Measurements from ENCODE around the gene PTK6.
"Not testable (repeated sequence)": the region's sequence is repeated elsewhere in the genome, so short reads cannot be mapped to it uniquely, and the experiment has no call there.

PTK6 gene

GRCh38 chr20:63536997-63537524 is at the start of gene PTK6:
Gene PTK6 (minus strand): TSS chr20:63537376. CDS start chr20:63537314, 62 bp downstream.
- no peak for DNase-seq (ENCODE audit: low read depth)

- DNase-seq (ENCODE audit: low read depth) = no peak
These were observed 49.6 kb upstream of the PTK6 start for GRCh38 chr20:63586797-63587196.

- no peak for DNase-seq (ENCODE audit: low read depth)
These were observed 48.7 kb upstream of the PTK6 start for GRCh38 chr20:63585616-63586565.

- no peak for DNase-seq (ENCODE audit: low read depth)
These were observed 45.3 kb upstream of the PTK6 start for GRCh38 chr20:63582382-63583063.

- DNase-seq (ENCODE audit: low read depth) = peak; percentile 63
These were observed 43.8 kb upstream of the PTK6 start for GRCh38 chr20:63580796-63581461.

GRCh38 chr20:63579017-63579694 is 42.0 kb upstream of the PTK6 start:
- DNase-seq (ENCODE audit: low read depth) = no peak

- no peak for DNase-seq (ENCODE audit: low read depth)
These were observed 41.2 kb upstream of the PTK6 start for GRCh38 chr20:63578224-63579016.

- no peak for DNase-seq (ENCODE audit: low read depth)
These were observed 40.2 kb upstream of the PTK6 start for GRCh38 chr20:63577317-63577894.

- no peak for DNase-seq (ENCODE audit: low read depth)
These were observed 39.1 kb upstream of the PTK6 start for GRCh38 chr20:63576311-63576710.

GRCh38 chr20:63574829-63575743 is 37.9 kb upstream of the PTK6 start:
- DNase-seq (ENCODE audit: low read depth) = no peak

- DNase-seq (ENCODE audit: low read depth) = peak; percentile 59
These were observed 37.1 kb upstream of the PTK6 start, which contains the start of gene HELZ2 for GRCh38 chr20:63574156-63574828. Gene HELZ2 (minus strand): TSS chr20:63574239. CDS start chr20:63572385, 1,854 bp downstream.

GRCh38 chr20:63573647-63574131 is 36.5 kb upstream of the PTK6 start:
- DNase-seq (ENCODE audit: low read depth) = no peak

- no peak for DNase-seq (ENCODE audit: low read depth)
These were observed 35.8 kb upstream of the PTK6 start for GRCh38 chr20:63572788-63573646.

GRCh38 chr20:63572071-63572787 is 35.1 kb upstream of the PTK6 start:
- DNase-seq (ENCODE audit: low read depth) = no peak

GRCh38 chr20:63571087-63571478 is 33.9 kb upstream of the PTK6 start:
- DNase-seq (ENCODE audit: low read depth) = not testable (repeated sequence)

- no peak for DNase-seq (ENCODE audit: low read depth)
These were observed 33.3 kb upstream of the PTK6 start for GRCh38 chr20:63570281-63571086.
